Activated T-cell treated with anti-CD3 and anti-CD28 coated beads for 4 hours (primary cell): ENCODE data around the gene LYPD8.

Source experiments
- DNase-seq: peaks from one replicate; pipeline ENCODE4 v3.0.0-alpha.2; 2020

LYPD8 gene

GRCh38 chr1:248696261-248696660, 59.3 kb downstream of the LYPD8 start:
- no peak for DNase-seq

GRCh38 chr1:248695451-248696132, 60.0 kb downstream of the LYPD8 start:
- no peak for DNase-seq

- no peak for DNase-seq
Observed at GRCh38 chr1:248691567-248692155, 63.9 kb downstream of the LYPD8 start.
